ENCODE measurements around the gene SNX24. TPM values are rescaled to one million over a fixed set of nuclear protein-coding genes. Genes with fewer than 3 reads are reported as not detected.

The SNX24 gene
- total RNA-seq, 1 experiment from 2014 or later, result 10.8 TPM

GRCh38 chr5:122948319-122948718, 102.9 kb downstream of the SNX24 start (continued):
- TF ChIP-seq, protein P1, sequence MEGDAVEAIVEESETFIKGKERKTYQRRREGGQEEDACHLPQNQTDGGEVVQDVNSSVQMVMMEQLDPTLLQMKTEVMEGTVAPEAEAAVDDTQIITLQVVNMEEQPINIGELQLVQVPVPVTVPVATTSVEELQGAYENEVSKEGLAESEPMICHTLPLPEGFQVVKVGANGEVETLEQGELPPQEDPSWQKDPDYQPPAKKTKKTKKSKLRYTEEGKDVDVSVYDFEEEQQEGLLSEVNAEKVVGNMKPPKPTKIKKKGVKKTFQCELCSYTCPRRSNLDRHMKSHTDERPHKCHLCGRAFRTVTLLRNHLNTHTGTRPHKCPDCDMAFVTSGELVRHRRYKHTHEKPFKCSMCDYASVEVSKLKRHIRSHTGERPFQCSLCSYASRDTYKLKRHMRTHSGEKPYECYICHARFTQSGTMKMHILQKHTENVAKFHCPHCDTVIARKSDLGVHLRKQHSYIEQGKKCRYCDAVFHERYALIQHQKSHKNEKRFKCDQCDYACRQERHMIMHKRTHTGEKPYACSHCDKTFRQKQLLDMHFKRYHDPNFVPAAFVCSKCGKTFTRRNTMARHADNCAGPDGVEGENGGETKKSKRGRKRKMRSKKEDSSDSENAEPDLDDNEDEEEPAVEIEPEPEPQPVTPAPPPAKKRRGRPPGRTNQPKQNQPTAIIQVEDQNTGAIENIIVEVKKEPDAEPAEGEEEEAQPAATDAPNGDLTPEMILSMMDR (IDR thresholded peaks at IDR 0.05 in 2 of 3, conservative IDR thresholded peaks at IDR 0.05 in 1 of 3; ENCODE audit: borderline replicate concordance in 1 of 3, insufficient read depth in 1 of 3, low read depth in 2 of 3, low read length in 2 of 3), result no peak
- TF ChIP-seq EGR1 (IDR thresholded peaks at IDR 0.05; ENCODE audit: low read depth), result no peak
- no peak for TF ChIP-seq POLR2A (IDR thresholded peaks at IDR 0.05; ENCODE audit: borderline replicate concordance, extremely low read depth, insufficient read depth, insufficient read length)
- TF ChIP-seq SP1 (IDR thresholded peaks at IDR 0.05; ENCODE audit: low read depth), result no peak
- TF ChIP-seq SRF (IDR thresholded peaks at IDR 0.05; ENCODE audit: low read depth), result no peak

DNA sequence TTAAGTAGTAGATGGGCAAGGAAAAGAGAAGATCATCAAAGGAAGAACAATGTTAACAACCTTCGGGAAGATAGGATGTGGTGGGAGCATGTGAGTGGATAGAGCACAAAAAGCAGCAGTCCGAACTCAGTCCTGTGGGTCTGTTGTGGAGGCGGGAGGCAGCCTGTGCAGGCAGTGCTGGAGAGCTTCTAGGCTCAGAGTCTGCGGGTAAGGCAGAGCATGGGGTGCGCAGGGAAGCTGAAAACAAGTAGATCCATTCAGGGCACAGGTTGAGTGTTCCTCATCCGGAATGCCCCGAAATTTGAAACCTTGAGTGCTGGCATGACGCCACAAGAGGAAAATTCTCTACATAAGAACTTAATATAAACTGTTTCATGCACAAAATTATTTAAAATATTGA, 106.2 kb downstream of the SNX24 start:
- no peaks in the 10 kb centered on the region for H3K4me1 ChIP-seq (ENCODE audit: control insufficient read depth in 1 of 2, insufficient read depth in 2 of 2, low read length in 2 of 2)
- H3K4me3 ChIP-seq (replicated peaks in 1 of 2; ENCODE audit: low read depth in 1 of 2, low read length in 2 of 2), result no peak overlapping the region
- intact Hi-C loops (cut with micrococcal nuclease), result no loop called here
- no peak overlapping the region for H2AFZ ChIP-seq (ENCODE audit: low read depth, low read length, poor library complexity, severe bottlenecking)
- H3K79me2 ChIP-seq (ENCODE audit: insufficient read depth, low read length), result no peaks in the 10 kb centered on the region
- ATAC-seq (no peak), DNase-seq (ENCODE audit: low read depth, low spot score) (no peak)
- CTCF ChIA-PET, result no interaction called here
- no peaks in the 10 kb centered on the region for H3K36me3 ChIP-seq (ENCODE audit: control insufficient read depth in 1 of 2, insufficient read depth in 2 of 2, low read length in 2 of 2)
- BruUV-seq (replicated peaks), result no TSS peak
- no peaks in the 10 kb centered on the region for H3K9me3 ChIP-seq (ENCODE audit: control insufficient read depth in 1 of 2, insufficient read depth in 1 of 2, low read depth in 1 of 2, low read length in 2 of 2)
- POLR2A ChIA-PET, result no interaction called here
- no peaks in the 10 kb centered on the region for H3K9me2 ChIP-seq (ENCODE audit: insufficient read depth)
- no peak overlapping the region for H3K9ac ChIP-seq (ENCODE audit: low read length)
- no peaks in the 10 kb centered on the region for H3K27me3 ChIP-seq (ENCODE audit: insufficient read depth, low read length)
- TF ChIP-seq EZH2phosphoT487 (IDR thresholded peaks at IDR 0.05; ENCODE audit: borderline replicate concordance), result no peak
- TF ChIP-seq MAX (IDR thresholded peaks at IDR 0.05), result no peak
- no peak for TF ChIP-seq FOSL1 (IDR thresholded peaks at IDR 0.05; ENCODE audit: low read depth)
- no peak overlapping the region for H3K27ac ChIP-seq (ENCODE audit: low read depth, low read length)
- H4K20me1 ChIP-seq (ENCODE audit: insufficient read depth), result no peaks in the 10 kb centered on the region
- RAD21 ChIA-PET (ENCODE audit: low non-redundant PET in 1 of 2, low total read pairs in 2 of 2, uncharacterized antibody in 2 of 2, unreplicated experiment in 2 of 2), result no interaction called here
- H3K4me2 ChIP-seq (ENCODE audit: low read length), result no peak overlapping the region
